ENCODE data around the gene SLC9A9.

SLC9A9 gene

GRCh38 chr3:143220741-143221140, 627.5 kb downstream of the SLC9A9 start:
- Histone ChIP-seq H3K27me3 (replicated peaks) (no peaks in the 10 kb centered on the region), H3K4me3 (ENCODE audit: low read depth, low read length) (no peak overlapping the region), H3K27ac (no peak overlapping the region), H3K36me3 (replicated peaks) (no peaks in the 10 kb centered on the region)
- no peak for TF ChIP-seq CTCF (IDR thresholded peaks at IDR 0.05; ENCODE audit: low read depth, low read length, missing control alignments)
- no peak for DNase-seq
- in situ Hi-C loops (cut with HindIII; ENCODE audit: low pct_ligation_motif_present, low sequenced_read_pairs) = no loop called here

GRCh38 chr3:143218166-143218835, 630.0 kb downstream of the SLC9A9 start:
- DNase-seq = no peak
- no peaks in the 10 kb centered on the region for H3K36me3 ChIP-seq (replicated peaks)
- in situ Hi-C loops (cut with HindIII; ENCODE audit: low pct_ligation_motif_present, low sequenced_read_pairs) = no loop called here
- no peaks in the 10 kb centered on the region for H3K27me3 ChIP-seq (replicated peaks)
- no peak overlapping the region for H3K27ac ChIP-seq
- TF ChIP-seq CTCF (IDR thresholded peaks at IDR 0.05; ENCODE audit: low read depth, low read length, missing control alignments) = no peak
- H3K4me3 ChIP-seq (ENCODE audit: low read depth, low read length) = no peak overlapping the region

- H3K27ac ChIP-seq = no peak overlapping the region
- no peak overlapping the region for H3K4me3 ChIP-seq (ENCODE audit: low read depth, low read length)
- in situ Hi-C loops (cut with HindIII; ENCODE audit: low pct_ligation_motif_present, low sequenced_read_pairs) = no loop called here
- H3K36me3 ChIP-seq (replicated peaks) = no peaks in the 10 kb centered on the region
- TF ChIP-seq CTCF (IDR thresholded peaks at IDR 0.05; ENCODE audit: low read depth, low read length, missing control alignments) = no peak
- DNase-seq = no peak
- no peaks in the 10 kb centered on the region for H3K27me3 ChIP-seq (replicated peaks)
These were observed 631.0 kb downstream of the SLC9A9 start for GRCh38 chr3:143217283-143217682.

- TF ChIP-seq CTCF (IDR thresholded peaks at IDR 0.05; ENCODE audit: low read depth, low read length, missing control alignments) = no peak
- Histone ChIP-seq H3K36me3 (replicated peaks) (no peaks in the 10 kb centered on the region), H3K4me3 (ENCODE audit: low read depth, low read length) (no peak overlapping the region), H3K27me3 (replicated peaks) (no peaks in the 10 kb centered on the region), H3K27ac (no peak overlapping the region)
- in situ Hi-C loops (cut with HindIII; ENCODE audit: low pct_ligation_motif_present, low sequenced_read_pairs) = no loop called here
- DNase-seq = no peak
These were observed 631.5 kb downstream of the SLC9A9 start for GRCh38 chr3:143216709-143217182.
